PC-3 (cell line): ENCODE measurements around the gene SYNJ2. TPM values are rescaled to one million over a fixed set of nuclear protein-coding genes. Genes with fewer than 3 reads are reported as not detected.
A peak's percentile ranks its signal among the peaks of the same experiment; 100 is the strongest.

ENCODE experiments used
- ATAC-seq: fragments of 200-7000 bp; cut with Tn5 transposase; 2 replicates; pipeline ENCODE4 v1.9.1; 2020; ENCODE audit warnings: mild to moderate bottlenecking, moderate library complexity
- BruUV-seq: library from RNA; stranded (reverse); fragments of 400-500 nt; replicated peaks from 2 replicates; lab custom pipeline; 2021; lab: Mats Ljungman, UMichigan
- CTCF ChIA-PET: fragments of 300-600 bp; sonication (Branson Sonifier 250); formaldehyde crosslinking; loops from one replicate; lab custom pipeline; 2022; ENCODE audit warnings: antibody characterized with exemption; lab: Charles Lee
- POLR2A ChIA-PET: fragments of 300-600 bp; sonication (Branson Sonifier 250); formaldehyde crosslinking; loops from one replicate; lab custom pipeline; 2022; ENCODE audit warnings: antibody characterized with exemption; ENCODE audit not compliant: unreplicated experiment; lab: Charles Lee
- DNase-seq: peaks from one replicate; pipeline ENCODE4 v3.0.0-alpha.2; 2015
- H2AFZ ChIP-seq: fragments of 300-600 bp; sonication (generic); 2 replicates; pipeline ENCODE4 v1.6.0; 2016; ENCODE audit warnings: antibody characterized with exemption, low read length
- H3F3A ChIP-seq: fragments of 300-600 bp; sonication (generic); one replicate; pipeline ENCODE4 v1.6.0; 2017; ENCODE audit warnings: antibody characterized with exemption, low read length, control low read depth, mild to moderate bottlenecking; ENCODE audit not compliant: unreplicated experiment
- H3K27ac ChIP-seq: fragments of 300-600 bp; sonication (generic); 2 replicates; pipeline ENCODE4 v1.5.1; 2016; ENCODE audit warnings: mild to moderate bottlenecking, low read length
- H3K27me3 ChIP-seq: fragments of 300-600 bp; sonication (generic); 2 replicates; pipeline ENCODE4 v1.6.1; 2016; ENCODE audit warnings: low read length, mixed read lengths
- H3K36me3 ChIP-seq: fragments of 300-600 bp; sonication (generic); 2 replicates; pipeline ENCODE4 v1.6.1; 2016; ENCODE audit warnings: low read depth, mixed run types, low read length, mixed read lengths
- H3K4me1 ChIP-seq: fragments of 300-600 bp; sonication (generic); 2 replicates; pipeline ENCODE4 v1.5.1; 2016; ENCODE audit warnings: low read length; ENCODE audit not compliant: insufficient read depth
- H3K4me2 ChIP-seq: fragments of 300-600 bp; sonication (generic); 2 replicates; pipeline ENCODE4 v1.6.0; 2016; ENCODE audit warnings: low read length
- H3K4me3 ChIP-seq: fragments of 300-600 bp; sonication (generic); 2 replicates; pipeline ENCODE4 v1.5.1; 2016; ENCODE audit warnings: mild to moderate bottlenecking, low read length, mixed read lengths
- H3K79me2 ChIP-seq: fragments of 300-600 bp; sonication (generic); 2 replicates; pipeline ENCODE4 v1.6.1; 2017; ENCODE audit warnings: low read length, mixed read lengths
- H3K9ac ChIP-seq: fragments of 300-600 bp; sonication (generic); 2 replicates; pipeline ENCODE4 v1.6.0; 2016; ENCODE audit warnings: mild to moderate bottlenecking, low read length
- H3K9me2 ChIP-seq: fragments of 300-600 bp; sonication (generic); replicated peaks from 2 replicates; pipeline ENCODE4 v1.6.1; 2016; ENCODE audit warnings: mixed run types, low read length, mixed read lengths
- H3K9me3 ChIP-seq: fragments of 300-600 bp; sonication (generic); 2 replicates; pipeline ENCODE4 v1.6.1; 2016; ENCODE audit warnings: low read length, mixed read lengths
- H4K20me1 ChIP-seq: fragments of 300-600 bp; sonication (generic); 2 replicates; pipeline ENCODE4 v1.6.1; 2016; ENCODE audit warnings: low read length, mixed read lengths
- EZH2 ChIP-seq: fragments of 300-600 bp; sonication (generic); IDR thresholded peaks from one replicate; pipeline ENCODE4 v1.6.1; 2017; ENCODE audit warnings: antibody characterized with exemption, mild to moderate bottlenecking, low read length; ENCODE audit not compliant: unreplicated experiment
- EZH2phosphoT487 ChIP-seq: fragments of 300-600 bp; sonication (generic); IDR thresholded peaks from 2 replicates; pipeline ENCODE4 v1.6.1; 2018; ENCODE audit warnings: mild to moderate bottlenecking, antibody characterized with exemption, low read length, borderline replicate concordance
- intact Hi-C: fragments of 100-400 bp; cut with micrococcal nuclease; formaldehyde crosslinking; loops from 2 replicates; pipeline ENCODE4 v1.9.0; 2023
- total RNA-seq: library from RNA; depleted of rRNA; stranded (reverse); fragments of >200 nt; gene quantifications from 2 replicates; pipeline ENCODE4 v1.2.3, GENCODE V29; 2014
- TF ChIP-seq, protein P1 (sequence below): fragments of 300-600 bp; sonication (generic); conservative IDR thresholded peaks from 2 replicates; pipeline ENCODE4 v1.5.1; 2017; ENCODE audit warnings: antibody characterized with exemption, low read depth, mild to moderate bottlenecking, low read length

SYNJ2 gene
- total RNA-seq, 1 experiment from 2014 or later, result 21.5 TPM

DNA sequence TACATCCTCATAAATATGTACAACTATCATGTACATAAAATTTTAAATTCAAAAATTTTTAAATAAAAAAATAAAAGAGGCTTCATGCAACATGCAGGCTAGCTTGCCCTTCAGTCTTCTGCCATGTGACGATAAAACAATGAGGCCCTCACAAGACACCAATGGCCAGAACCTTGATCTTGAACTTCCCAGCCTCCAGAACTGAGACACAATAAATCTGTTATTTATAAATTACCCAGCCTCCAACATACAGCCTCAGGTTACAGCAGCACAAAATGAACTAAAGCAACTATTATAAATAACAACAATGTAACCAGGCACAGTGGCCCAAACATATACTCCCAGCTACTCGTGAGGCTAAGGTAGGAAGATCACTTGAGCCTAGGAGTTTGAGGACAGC, 143.6 kb downstream of the SYNJ2 start:
- Histone ChIP-seq H3K9me2 (no peaks in the 10 kb centered on the region), H3K4me2 (no peak overlapping the region), H2AFZ (no peak overlapping the region), H3K9me3 (no peaks in the 10 kb centered on the region), H3K9ac (no peak overlapping the region), H3K27me3 (no peaks in the 10 kb centered on the region), H3F3A (no peaks in the 10 kb centered on the region), H3K4me1 (peaks cover 13% of the 10 kb centered on the region), H3K4me3 (no peak overlapping the region), H3K27ac (no peak overlapping the region), H3K79me2 (no peaks in the 10 kb centered on the region), H4K20me1 (no peaks in the 10 kb centered on the region), H3K36me3 (no peaks in the 10 kb centered on the region)
- BruUV-seq, result no TSS peak
- no peak for ATAC-seq
- ChIA-PET POLR2A (no interaction called here), CTCF (no interaction called here)
- intact Hi-C loops, result no loop called here
- DNase-seq, result no peak
- TF ChIP-seq EZH2phosphoT487 (no peak), EZH2 (no peak)
- TF ChIP-seq, protein P1, sequence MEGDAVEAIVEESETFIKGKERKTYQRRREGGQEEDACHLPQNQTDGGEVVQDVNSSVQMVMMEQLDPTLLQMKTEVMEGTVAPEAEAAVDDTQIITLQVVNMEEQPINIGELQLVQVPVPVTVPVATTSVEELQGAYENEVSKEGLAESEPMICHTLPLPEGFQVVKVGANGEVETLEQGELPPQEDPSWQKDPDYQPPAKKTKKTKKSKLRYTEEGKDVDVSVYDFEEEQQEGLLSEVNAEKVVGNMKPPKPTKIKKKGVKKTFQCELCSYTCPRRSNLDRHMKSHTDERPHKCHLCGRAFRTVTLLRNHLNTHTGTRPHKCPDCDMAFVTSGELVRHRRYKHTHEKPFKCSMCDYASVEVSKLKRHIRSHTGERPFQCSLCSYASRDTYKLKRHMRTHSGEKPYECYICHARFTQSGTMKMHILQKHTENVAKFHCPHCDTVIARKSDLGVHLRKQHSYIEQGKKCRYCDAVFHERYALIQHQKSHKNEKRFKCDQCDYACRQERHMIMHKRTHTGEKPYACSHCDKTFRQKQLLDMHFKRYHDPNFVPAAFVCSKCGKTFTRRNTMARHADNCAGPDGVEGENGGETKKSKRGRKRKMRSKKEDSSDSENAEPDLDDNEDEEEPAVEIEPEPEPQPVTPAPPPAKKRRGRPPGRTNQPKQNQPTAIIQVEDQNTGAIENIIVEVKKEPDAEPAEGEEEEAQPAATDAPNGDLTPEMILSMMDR, result no peak

DNA sequence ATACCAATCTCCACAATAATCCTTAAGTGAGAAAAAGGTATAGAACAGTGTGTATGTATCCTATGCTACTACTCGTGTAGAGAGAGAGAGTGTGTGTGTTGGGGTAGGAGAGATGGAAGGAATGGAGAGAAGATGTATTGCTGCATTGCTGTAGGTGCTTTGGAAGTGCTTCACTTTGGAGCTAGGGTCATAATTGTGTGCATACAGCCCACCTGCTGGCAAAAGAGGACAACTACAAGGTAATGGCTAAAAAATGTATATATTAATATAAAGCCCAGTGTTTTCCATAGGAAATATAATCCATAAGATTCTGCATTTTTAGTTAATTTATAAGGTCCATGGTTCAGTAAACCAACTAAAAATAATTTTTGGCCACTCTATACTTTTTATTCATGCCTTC, 150.3 kb downstream of the SYNJ2 start:
- ChIA-PET CTCF (no interaction called here), POLR2A (interaction anchor here (0.6 kb wide), 1 partner anchor 177 kb away, joined by 3 read pairs; no protein-coding TSS in a partner anchor)
- TF ChIP-seq EZH2, result no peak
- TF ChIP-seq EZH2phosphoT487, result no peak
- TF ChIP-seq, protein P1, result peak; percentile 58
- H3K27ac ChIP-seq, result no peak overlapping the region
- intact Hi-C loops, result no loop called here
- no peaks in the 10 kb centered on the region for H3K36me3 ChIP-seq
- DNase-seq (peak; percentile 39), ATAC-seq (peak; percentile 57)
- no peaks in the 10 kb centered on the region for H4K20me1 ChIP-seq
- no peaks in the 10 kb centered on the region for H3F3A ChIP-seq
- BruUV-seq, result no TSS peak
- no peaks in the 10 kb centered on the region for H3K79me2 ChIP-seq
- no peaks in the 10 kb centered on the region for H3K27me3 ChIP-seq
- H3K9me3 ChIP-seq, result no peaks in the 10 kb centered on the region
- H2AFZ ChIP-seq, result no peak overlapping the region
- H3K9me2 ChIP-seq, result no peaks in the 10 kb centered on the region
- H3K4me1 ChIP-seq, result no peaks in the 10 kb centered on the region
- no peak overlapping the region for H3K9ac ChIP-seq
- no peak overlapping the region for H3K4me3 ChIP-seq
- no peak overlapping the region for H3K4me2 ChIP-seq

DNA sequence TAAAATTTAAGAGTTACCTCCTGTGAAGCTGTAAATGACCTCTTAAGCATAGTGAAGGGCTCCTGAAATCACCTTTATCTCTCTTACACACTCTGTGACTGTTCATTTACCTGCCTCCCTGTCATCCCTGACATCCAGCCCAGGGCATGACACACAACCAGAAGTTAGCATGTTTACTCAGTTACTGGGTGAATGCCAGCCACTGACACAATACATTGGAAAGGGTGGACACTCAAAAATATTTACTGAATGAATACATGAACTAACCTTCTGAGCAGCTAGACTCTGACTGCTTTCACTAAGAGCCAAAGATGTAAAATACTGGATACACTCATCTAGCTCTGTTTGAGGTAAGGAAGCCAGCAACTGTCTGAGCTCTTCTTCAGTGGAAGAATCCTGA, 161.1 kb downstream of the SYNJ2 start:
- CTCF ChIA-PET, result interaction anchor here (0.7 kb wide), 1 partner anchor 472 kb away, joined by 3 read pairs; no protein-coding TSS in a partner anchor
- peaks cover 15% of the 10 kb centered on the region for H3K4me1 ChIP-seq
- no peaks in the 10 kb centered on the region for H4K20me1 ChIP-seq
- H3K27me3 ChIP-seq, result no peaks in the 10 kb centered on the region
- no peaks in the 10 kb centered on the region for H3K79me2 ChIP-seq
- H3K4me2 ChIP-seq, result no peak overlapping the region
- H3K4me3 ChIP-seq, result no peak overlapping the region
- no peaks in the 10 kb centered on the region for H3K36me3 ChIP-seq
- H2AFZ ChIP-seq, result no peak overlapping the region
- ATAC-seq (peak; percentile 96), DNase-seq (peak; percentile 96)
- H3K27ac ChIP-seq, result peak overlapping the region; percentile 48; the same call in 1 of the 2 replicates
- H3F3A ChIP-seq, result no peaks in the 10 kb centered on the region
- no peak overlapping the region for H3K9ac ChIP-seq
- intact Hi-C loops, result no loop called here
- H3K9me3 ChIP-seq, result no peaks in the 10 kb centered on the region
- no peaks in the 10 kb centered on the region for H3K9me2 ChIP-seq
- TF ChIP-seq EZH2phosphoT487, result no peak
- TF ChIP-seq, protein P1, result no peak
- TF ChIP-seq EZH2, result no peak
- no TSS peak for BruUV-seq
- POLR2A ChIA-PET, result no interaction called here
